Measurements from ENCODE around the gene CROCC2. TPM values are rescaled to one million over a fixed set of nuclear protein-coding genes. Genes with fewer than 3 reads are reported as not detected.

The CROCC2 gene
- polyA plus RNA-seq, 1 of the 3 experiments (the other 2 are of a cell fraction), result not detected

GRCh38 chr2:240891492-240892340, 14.4 kb upstream of the CROCC2 start:
- Histone ChIP-seq H3K4me3 (ENCODE audit: low read depth in 2 of 2, low read length in 1 of 2) (no peak overlapping the region), H3K4me1 (ENCODE audit: control insufficient read depth in 1 of 2, insufficient read depth in 2 of 2, low read depth in 1 of 2, low read length in 1 of 2) (peaks cover 0 to 10% of the 10 kb centered on the region in 2 experiments; a peak in 1 of 4 replicates), H3K27ac (ENCODE audit: low read depth in 2 of 2, low read length in 1 of 2) (no peak overlapping the region), H4K20me1 (ENCODE audit: insufficient read depth) (no peaks in the 10 kb centered on the region), H3F3A (replicated peaks; ENCODE audit: insufficient read depth) (no peaks in the 10 kb centered on the region), H3K4me2 (no peak overlapping the region), H3K36me3 (replicated peaks in 1 of 2; ENCODE audit: control insufficient read depth in 1 of 2, insufficient read depth in 2 of 2, low read length in 1 of 2) (no peaks in the 10 kb centered on the region), H3K9me2 (no peaks in the 10 kb centered on the region), H3K27me3 (ENCODE audit: insufficient read depth) (no peaks in the 10 kb centered on the region), H2AFZ (ENCODE audit: low read depth) (no peak overlapping the region), H3K9me3 (no peaks in the 10 kb centered on the region), H3K9ac (no peak overlapping the region), H3K79me2 (ENCODE audit: insufficient read depth) (no peaks in the 10 kb centered on the region)
- WGBS (ENCODE audit: low lambda C conversion rate), result 66% methylated on average over 6 of the region's 20 CpGs
- DNase-seq, result no peak
- ChIA-PET CTCF (interaction anchor here (0.7 to 4.1 kb wide), 4 partner anchors 10 to 40 kb away, joined by 3 to 23 read pairs (median 4); no protein-coding TSS in a partner anchor), POLR2A (no interaction called here)
- TF ChIP-seq FOXJ3 (CRISPR knock-in tag; IDR thresholded peaks at IDR 0.05), result no peak
- TF ChIP-seq CHD2 (IDR thresholded peaks at IDR 0.05; ENCODE audit: low read length, partially characterized antibody), result no peak
- TF ChIP-seq ZBTB33 (IDR thresholded peaks at IDR 0.05; ENCODE audit: borderline replicate concordance, low read depth), result no peak
- TF ChIP-seq, protein P1, sequence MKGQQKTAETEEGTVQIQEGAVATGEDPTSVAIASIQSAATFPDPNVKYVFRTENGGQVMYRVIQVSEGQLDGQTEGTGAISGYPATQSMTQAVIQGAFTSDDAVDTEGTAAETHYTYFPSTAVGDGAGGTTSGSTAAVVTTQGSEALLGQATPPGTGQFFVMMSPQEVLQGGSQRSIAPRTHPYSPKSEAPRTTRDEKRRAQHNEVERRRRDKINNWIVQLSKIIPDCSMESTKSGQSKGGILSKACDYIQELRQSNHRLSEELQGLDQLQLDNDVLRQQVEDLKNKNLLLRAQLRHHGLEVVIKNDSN (IDR thresholded peaks at IDR 0.05; ENCODE audit: borderline replicate concordance, low read depth), result no peak

GRCh38 chr2:240892356-240892755, 13.8 kb upstream of the CROCC2 start:
- Histone ChIP-seq H3K4me1 (ENCODE audit: control insufficient read depth in 1 of 2, insufficient read depth in 2 of 2, low read depth in 1 of 2, low read length in 1 of 2) (peaks cover 0 to 10% of the 10 kb centered on the region in 2 experiments; a peak in 1 of 4 replicates), H3K27ac (ENCODE audit: low read depth in 2 of 2, low read length in 1 of 2) (no peak overlapping the region), H3K9ac (no peak overlapping the region), H3F3A (replicated peaks; ENCODE audit: insufficient read depth) (no peaks in the 10 kb centered on the region), H3K4me2 (no peak overlapping the region), H4K20me1 (ENCODE audit: insufficient read depth) (no peaks in the 10 kb centered on the region), H2AFZ (ENCODE audit: low read depth) (no peak overlapping the region), H3K9me3 (no peaks in the 10 kb centered on the region), H3K9me2 (no peaks in the 10 kb centered on the region), H3K27me3 (ENCODE audit: insufficient read depth) (no peaks in the 10 kb centered on the region), H3K36me3 (replicated peaks in 1 of 2; ENCODE audit: control insufficient read depth in 1 of 2, insufficient read depth in 2 of 2, low read length in 1 of 2) (no peaks in the 10 kb centered on the region), H3K79me2 (ENCODE audit: insufficient read depth) (no peaks in the 10 kb centered on the region), H3K4me3 (ENCODE audit: low read depth in 2 of 2, low read length in 1 of 2) (no peak overlapping the region)
- 47% methylated on average over 7 of the region's 9 CpGs for WGBS (ENCODE audit: low lambda C conversion rate)
- ChIA-PET POLR2A (no interaction called here), CTCF (interaction anchor here (0.7 to 4.1 kb wide), 3 partner anchors 9 to 41 kb away, joined by 3 to 23 read pairs (median 5); no protein-coding TSS in a partner anchor)
- TF ChIP-seq JUND (IDR thresholded peaks at IDR 0.05) (no peak), NFIC (IDR thresholded peaks at IDR 0.05; ENCODE audit: borderline replicate concordance) (no peak), GABPA (IDR thresholded peaks at IDR 0.05; ENCODE audit: low read depth) (no peak), EZH2phosphoT487 (IDR thresholded peaks at IDR 0.05; ENCODE audit: borderline replicate concordance, low read depth) (no peak), SMC3 (IDR thresholded peaks at IDR 0.05; ENCODE audit: low read depth, low read length) (no peak), EP300 (IDR thresholded peaks at IDR 0.05; ENCODE audit: borderline replicate concordance in 1 of 2, low read depth in 1 of 2, low read length in 1 of 2) (no peak), MEF2A (IDR thresholded peaks at IDR 0.05; ENCODE audit: borderline replicate concordance, low read depth) (no peak), SIN3A (IDR thresholded peaks at IDR 0.05; ENCODE audit: borderline replicate concordance, low read depth, low read length) (no peak), REST (IDR thresholded peaks at IDR 0.05; ENCODE audit: low read depth, low read length) (no peak), FOXJ3 (CRISPR knock-in tag; IDR thresholded peaks at IDR 0.05) (no peak), POLR2AphosphoS5 (IDR thresholded peaks at IDR 0.05; ENCODE audit: low read depth, low read length) (no peak), RFX5 (IDR thresholded peaks at IDR 0.05; ENCODE audit: low read length) (no peak), FOXM1 (IDR thresholded peaks at IDR 0.05; ENCODE audit: low read depth) (no peak)
- TF ChIP-seq, protein P2, sequence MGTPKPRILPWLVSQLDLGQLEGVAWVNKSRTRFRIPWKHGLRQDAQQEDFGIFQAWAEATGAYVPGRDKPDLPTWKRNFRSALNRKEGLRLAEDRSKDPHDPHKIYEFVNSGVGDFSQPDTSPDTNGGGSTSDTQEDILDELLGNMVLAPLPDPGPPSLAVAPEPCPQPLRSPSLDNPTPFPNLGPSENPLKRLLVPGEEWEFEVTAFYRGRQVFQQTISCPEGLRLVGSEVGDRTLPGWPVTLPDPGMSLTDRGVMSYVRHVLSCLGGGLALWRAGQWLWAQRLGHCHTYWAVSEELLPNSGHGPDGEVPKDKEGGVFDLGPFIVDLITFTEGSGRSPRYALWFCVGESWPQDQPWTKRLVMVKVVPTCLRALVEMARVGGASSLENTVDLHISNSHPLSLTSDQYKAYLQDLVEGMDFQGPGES (IDR thresholded peaks at IDR 0.05; ENCODE audit: low read depth, low read length), result no peak
- no peak for DNase-seq
